Vagina (tissue), 2 donors: ENCODE results near the gene SLC39A10.

Source experiments
- CTCF ChIP-seq, 3 experiments: fragments of 450-650 bp in 2 of 3; fragments of 200-600 bp in 1 of 3; sonication (generic) in 1 of 3; IDR thresholded peaks; one replicate each; pipeline ENCODE4 v1.5.1; 2017 to 2019; ENCODE audit warnings: antibody characterized with exemption in 3 of 3, mild to moderate bottlenecking in 2 of 3, moderate library complexity in 2 of 3
- POLR2A ChIP-seq, 2 donors: fragments of 450-650 bp; IDR thresholded peaks; one replicate each; pipeline ENCODE4 v1.6.1; 2017; ENCODE audit warnings: antibody characterized with exemption in 2 of 2, mild to moderate bottlenecking in 2 of 2, moderate library complexity in 2 of 2

DNA sequence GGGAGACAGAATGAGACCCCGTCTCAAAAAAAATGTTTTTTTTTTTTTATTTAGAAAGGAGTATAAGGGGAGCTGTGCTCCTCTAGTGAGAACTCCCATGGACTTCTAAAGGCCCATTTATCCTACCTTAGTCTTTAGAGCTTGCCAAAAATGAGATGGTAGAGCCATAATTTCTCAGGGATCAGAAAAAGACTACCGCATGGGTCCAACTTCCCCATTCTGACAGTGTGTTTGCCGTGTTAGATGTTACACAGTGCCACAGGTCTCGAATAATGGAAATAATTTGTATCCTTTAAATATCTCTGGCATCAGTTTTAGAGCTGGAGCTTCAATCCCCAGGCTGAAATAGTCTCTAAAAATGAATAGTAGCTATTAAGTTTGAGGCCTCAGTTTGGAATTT lies 6.0 kb upstream of the SLC39A10 start:
- TF ChIP-seq CTCF (IDR thresholded peaks at IDR 0.05) (no peak), POLR2A (IDR thresholded peaks at IDR 0.05) (no peak)
